Upper lobe of left lung (tissue), 6 donors: ENCODE results near the gene NAMPT. TPM values are rescaled to one million over a fixed set of nuclear protein-coding genes. Genes with fewer than 3 reads are reported as not detected.
A peak's percentile ranks its signal among the peaks of the same experiment; 100 is the strongest.

Experiments
- ATAC-seq, 2 donors: fragments of 200-7000 bp; cut with Tn5 transposase; one replicate each; pipeline ENCODE4 v1.9.1; 2022; ENCODE audit warnings: mild to moderate bottlenecking in 2 of 2, moderate library complexity in 2 of 2; ENCODE audit not compliant: low FRiP score in 2 of 2
- DNase-seq, 2 donors: peaks; one replicate each; pipeline ENCODE4 v3.0.0-alpha.2; 2019 to 2020
- H3K27ac ChIP-seq, 4 donors: fragments of 200-600 bp; sonication (generic); one replicate each; pipeline ENCODE4 v1.5.1; 2016 to 2019
- H3K27me3 ChIP-seq, 4 donors: fragments of 200-600 bp; sonication (generic); one replicate each; pipeline ENCODE4 v1.5.1; 2017 to 2019
- H3K36me3 ChIP-seq, 4 donors: fragments of 200-600 bp; sonication (generic); one replicate each; pipeline ENCODE4 v1.5.1; 2016 to 2019
- H3K4me1 ChIP-seq, 4 donors: fragments of 200-600 bp; sonication (generic); one replicate each; pipeline ENCODE4 v1.5.1; 2018 to 2019
- H3K4me3 ChIP-seq, 4 donors: fragments of 200-600 bp; sonication (generic); one replicate each; pipeline ENCODE4 v1.5.1; 2017 to 2019; ENCODE audit warnings: mild to moderate bottlenecking in 2 of 4, moderate library complexity in 1 of 4
- H3K9me3 ChIP-seq, 4 donors: fragments of 200-600 bp; sonication (generic); one replicate each; pipeline ENCODE4 v1.5.1; 2018 to 2019
- EP300 ChIP-seq, 4 donors: sonication (generic); formaldehyde crosslinking; IDR thresholded peaks; one replicate each; pipeline ENCODE4 v1.5.1; 2017; ENCODE audit warnings: antibody characterized with exemption in 4 of 4, control low read depth in 2 of 4
- POLR2A ChIP-seq, 4 donors: fragments of 450-650 bp; IDR thresholded peaks; one replicate each; pipeline ENCODE4 v1.5.1; 2016 to 2017; ENCODE audit warnings: antibody characterized with exemption in 4 of 4, mild to moderate bottlenecking in 2 of 4
- POLR2AphosphoS5 ChIP-seq, 2 donors: sonication (generic); formaldehyde crosslinking; IDR thresholded peaks; one replicate each; pipeline ENCODE4 v1.5.1; 2017; ENCODE audit warnings: antibody characterized with exemption in 2 of 2
- WGBS, 2 donors: methylation state at CpG; one replicate each; pipeline ENCODE4 v1.1.5; 2017 to 2018; 5-methylcytosine and 5-hydroxymethylcytosine counted together
- total RNA-seq, 6 donors: library from RNA; depleted of rRNA in 4 of 6; stranded (reverse); fragments of >200 nt in 4 of 6; gene quantifications; one replicate each; pipeline versions ENCODE4 v1.1.0 to v1.2.1, GENCODE V29; 2016 to 2021
- TF ChIP-seq, protein P1 (sequence below), 6 experiments: fragments of 450-650 bp in 4 of 6; fragments of 200-600 bp in 2 of 6; sonication (generic) in 2 of 6; IDR thresholded peaks; one replicate each; pipeline ENCODE4 v1.5.1; 2016 to 2019; ENCODE audit warnings: antibody characterized with exemption in 6 of 6
- donor health status: DM: no; HTN: no; CAD: no; lungs with moderate emphysema.
- donor health status: DM: no; HTN: yes; CAD: no; lungs with severe emphysema.

The NAMPT gene
- total RNA-seq, 6 donors from 2014 or later, result 129 to 326 (median 212) TPM

DNA sequence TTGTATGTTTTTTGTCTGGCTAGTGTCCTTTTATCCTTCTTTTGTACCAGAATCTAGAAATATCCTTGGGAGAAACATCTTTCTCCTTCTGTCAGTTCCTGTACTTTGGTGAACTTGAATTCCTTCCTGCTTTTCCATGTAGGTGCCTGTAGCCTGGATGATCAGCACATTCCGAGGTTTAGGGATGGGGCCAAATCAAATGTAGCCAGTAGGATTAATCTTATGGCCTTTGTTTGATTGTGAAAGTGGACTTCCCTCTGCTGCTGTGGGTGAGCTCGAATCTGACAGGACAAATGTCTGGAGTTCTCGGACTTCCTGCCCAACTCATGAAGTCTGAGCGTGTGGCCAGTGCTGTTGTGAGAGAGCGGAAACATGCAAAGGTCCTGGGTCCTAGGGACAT, 33.2 kb upstream of the NAMPT start:
- DNase-seq (no peak), ATAC-seq (no peak)
- WGBS, 2 donors, result 71 to 83% methylated on average over 4 to 5 of the region's 5 CpGs

GRCh38 chr7:106316947-106317346, 32.2 kb upstream of the NAMPT start:
- no peaks in the 10 kb centered on the region for H3K9me3 ChIP-seq
- no peaks in the 10 kb centered on the region for H3K36me3 ChIP-seq
- no peaks in the 10 kb centered on the region for H3K4me1 ChIP-seq
- DNase-seq (no peak), ATAC-seq (no peak)
- no peak overlapping the region for H3K4me3 ChIP-seq
- TF ChIP-seq EP300 (IDR thresholded peaks at IDR 0.05) (no peak), POLR2A (IDR thresholded peaks at IDR 0.05) (no peak)
- TF ChIP-seq, protein P1, sequence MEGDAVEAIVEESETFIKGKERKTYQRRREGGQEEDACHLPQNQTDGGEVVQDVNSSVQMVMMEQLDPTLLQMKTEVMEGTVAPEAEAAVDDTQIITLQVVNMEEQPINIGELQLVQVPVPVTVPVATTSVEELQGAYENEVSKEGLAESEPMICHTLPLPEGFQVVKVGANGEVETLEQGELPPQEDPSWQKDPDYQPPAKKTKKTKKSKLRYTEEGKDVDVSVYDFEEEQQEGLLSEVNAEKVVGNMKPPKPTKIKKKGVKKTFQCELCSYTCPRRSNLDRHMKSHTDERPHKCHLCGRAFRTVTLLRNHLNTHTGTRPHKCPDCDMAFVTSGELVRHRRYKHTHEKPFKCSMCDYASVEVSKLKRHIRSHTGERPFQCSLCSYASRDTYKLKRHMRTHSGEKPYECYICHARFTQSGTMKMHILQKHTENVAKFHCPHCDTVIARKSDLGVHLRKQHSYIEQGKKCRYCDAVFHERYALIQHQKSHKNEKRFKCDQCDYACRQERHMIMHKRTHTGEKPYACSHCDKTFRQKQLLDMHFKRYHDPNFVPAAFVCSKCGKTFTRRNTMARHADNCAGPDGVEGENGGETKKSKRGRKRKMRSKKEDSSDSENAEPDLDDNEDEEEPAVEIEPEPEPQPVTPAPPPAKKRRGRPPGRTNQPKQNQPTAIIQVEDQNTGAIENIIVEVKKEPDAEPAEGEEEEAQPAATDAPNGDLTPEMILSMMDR (IDR thresholded peaks at IDR 0.05), result no peak
- H3K27me3 ChIP-seq, result no peaks in the 10 kb centered on the region
- no peak overlapping the region for H3K27ac ChIP-seq

More for the DNA sequence above, 33.2 kb upstream of the NAMPT start:
- TF ChIP-seq EP300 (IDR thresholded peaks at IDR 0.05), result no peak
- TF ChIP-seq, protein P1 (IDR thresholded peaks at IDR 0.05), result no peak
- no peak for TF ChIP-seq POLR2AphosphoS5 (IDR thresholded peaks at IDR 0.05)
- no peak for TF ChIP-seq POLR2A (IDR thresholded peaks at IDR 0.05)
- H3K27me3 ChIP-seq, result no peaks in the 10 kb centered on the region
- H3K36me3 ChIP-seq, result no peaks in the 10 kb centered on the region
- H3K9me3 ChIP-seq, result no peaks in the 10 kb centered on the region
- H3K4me1 ChIP-seq, result no peaks in the 10 kb centered on the region
- H3K27ac ChIP-seq, result no peak overlapping the region
- H3K4me3 ChIP-seq, result no peak overlapping the region

DNA sequence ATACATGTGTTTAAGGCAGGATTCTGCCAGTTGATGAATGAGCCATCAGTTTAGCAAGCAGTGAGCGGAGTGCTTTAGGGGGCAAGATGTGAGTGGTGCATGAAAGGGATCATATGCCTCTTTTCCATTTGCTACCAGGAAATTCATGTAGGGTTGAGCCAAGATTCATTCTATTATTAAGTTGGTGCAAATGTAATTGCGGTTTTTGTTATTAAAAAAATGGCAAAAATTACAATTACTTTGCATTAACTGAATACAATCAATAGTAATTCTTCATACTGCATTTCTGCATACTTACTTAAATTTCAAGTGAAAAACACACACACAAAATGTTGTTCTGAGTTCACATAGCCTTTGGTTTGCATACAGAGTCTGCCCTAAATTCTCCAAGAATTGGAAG, 30.1 kb upstream of the NAMPT start:
- TF ChIP-seq POLR2AphosphoS5 (IDR thresholded peaks at IDR 0.05) (no peak), POLR2A (IDR thresholded peaks at IDR 0.05) (no peak), EP300 (IDR thresholded peaks at IDR 0.05) (no peak)
- TF ChIP-seq, protein P1 (IDR thresholded peaks at IDR 0.05), result no peak
- H3K27ac ChIP-seq, result peak overlapping the region; percentile 19 to 75 (median 51)
- ATAC-seq, result no peak
- H3K4me1 ChIP-seq, result no peaks in the 10 kb centered on the region
- DNase-seq, result no peak
- WGBS, 2 donors, result 83 to 85% methylated on average over 2 of the region's 2 CpGs
- H3K4me3 ChIP-seq, result no peak overlapping the region
- no peaks in the 10 kb centered on the region for H3K36me3 ChIP-seq
- no peaks in the 10 kb centered on the region for H3K27me3 ChIP-seq
- H3K9me3 ChIP-seq, result no peaks in the 10 kb centered on the region

DNA sequence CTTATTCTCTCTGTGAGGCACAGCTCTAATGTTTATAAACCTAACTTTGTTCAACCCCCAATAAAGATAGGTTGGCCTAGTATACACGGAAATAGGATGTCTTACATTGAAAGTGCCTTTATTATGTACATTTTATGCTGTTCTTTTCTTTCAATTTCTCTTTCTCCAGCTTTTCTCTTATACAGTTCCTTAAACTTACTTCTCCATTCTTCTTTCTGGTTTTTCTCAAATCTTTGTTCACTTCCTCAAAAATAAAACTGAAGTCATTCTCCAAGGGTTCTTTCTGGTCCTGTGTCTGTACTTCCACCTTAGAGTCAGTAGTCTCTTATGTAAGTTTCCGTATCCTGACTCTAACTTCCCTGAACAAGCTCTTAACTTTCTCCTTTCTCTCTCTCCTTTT, 29.2 kb upstream of the NAMPT start:
- Histone ChIP-seq H3K36me3 (no peaks in the 10 kb centered on the region), H3K9me3 (no peaks in the 10 kb centered on the region), H3K4me1 (no peaks in the 10 kb centered on the region), H3K4me3 (no peak overlapping the region), H3K27ac (peak overlapping the region; percentile 21 to 75 (median 54)), H3K27me3 (no peaks in the 10 kb centered on the region)
- ATAC-seq (peak in 1 of 2 donors; percentile 81), DNase-seq (no peak)
- 62 to 73% methylated on average over 2 of the region's 2 CpGs for WGBS, 2 donors
- TF ChIP-seq POLR2AphosphoS5 (IDR thresholded peaks at IDR 0.05), result peak in 1 of 2 donors; percentile 30
- no peak for TF ChIP-seq EP300 (IDR thresholded peaks at IDR 0.05)

DNA sequence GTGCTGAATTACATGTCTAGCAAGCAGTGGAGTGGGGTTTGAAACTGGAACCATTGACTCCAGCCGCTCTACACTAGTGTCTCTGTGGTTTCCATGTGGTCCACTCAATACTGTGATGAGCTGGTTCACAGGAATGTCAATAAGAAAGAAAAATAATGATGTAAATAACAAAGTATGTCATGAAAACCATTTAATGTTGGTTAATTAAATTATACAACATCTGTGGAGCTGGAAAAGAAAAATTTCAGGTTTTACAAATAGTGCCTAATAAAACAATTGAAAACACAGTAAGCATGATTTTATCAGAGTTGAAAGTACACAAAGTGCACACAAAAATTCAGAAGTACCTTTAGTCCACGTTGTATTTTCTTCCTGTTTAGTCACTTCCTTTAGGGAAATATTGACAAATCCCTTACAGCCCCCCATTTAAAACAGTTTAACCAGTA, 28.7 kb upstream of the NAMPT start:
- ATAC-seq (no peak), DNase-seq (no peak)
- WGBS, 2 donors, result 45 to 49% methylated on average over 2 of the region's 2 CpGs
- Histone ChIP-seq H3K27ac (peak overlapping the region; percentile 21 to 75 (median 54)), H3K9me3 (no peaks in the 10 kb centered on the region), H3K4me1 (no peaks in the 10 kb centered on the region), H3K36me3 (no peaks in the 10 kb centered on the region), H3K27me3 (no peaks in the 10 kb centered on the region), H3K4me3 (no peak overlapping the region)
- TF ChIP-seq, protein P1 (IDR thresholded peaks at IDR 0.05), result no peak
- no peak for TF ChIP-seq POLR2AphosphoS5 (IDR thresholded peaks at IDR 0.05)
- no peak for TF ChIP-seq EP300 (IDR thresholded peaks at IDR 0.05)
- TF ChIP-seq POLR2A (IDR thresholded peaks at IDR 0.05), result no peak
